ENCODE results near the gene SOX4.

DNA sequence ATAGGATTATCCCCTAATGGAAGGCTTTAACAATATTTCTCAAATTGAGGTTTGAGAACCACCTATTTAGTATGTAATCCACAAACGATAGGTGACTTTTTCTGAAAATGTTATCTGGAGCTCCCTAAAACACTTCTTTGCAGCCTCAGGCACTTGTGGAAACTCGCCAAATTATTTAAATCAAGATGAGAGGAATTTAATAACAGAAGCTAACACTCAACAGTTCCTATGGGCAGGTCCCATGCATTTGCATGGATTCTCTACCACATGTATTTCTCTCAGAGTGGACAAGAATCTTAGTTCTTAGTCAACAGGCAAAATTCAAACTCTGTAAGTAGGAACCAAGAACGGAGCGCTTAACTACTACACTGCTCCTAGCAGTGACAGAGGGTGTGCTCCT lies 20.7 kb downstream of the SOX4 start:
- TF ChIP-seq EZH2 (IDR thresholded peaks at IDR 0.05; ENCODE audit: low read depth, unreplicated experiment), result no peak
- TF ChIP-seq, protein P1, sequence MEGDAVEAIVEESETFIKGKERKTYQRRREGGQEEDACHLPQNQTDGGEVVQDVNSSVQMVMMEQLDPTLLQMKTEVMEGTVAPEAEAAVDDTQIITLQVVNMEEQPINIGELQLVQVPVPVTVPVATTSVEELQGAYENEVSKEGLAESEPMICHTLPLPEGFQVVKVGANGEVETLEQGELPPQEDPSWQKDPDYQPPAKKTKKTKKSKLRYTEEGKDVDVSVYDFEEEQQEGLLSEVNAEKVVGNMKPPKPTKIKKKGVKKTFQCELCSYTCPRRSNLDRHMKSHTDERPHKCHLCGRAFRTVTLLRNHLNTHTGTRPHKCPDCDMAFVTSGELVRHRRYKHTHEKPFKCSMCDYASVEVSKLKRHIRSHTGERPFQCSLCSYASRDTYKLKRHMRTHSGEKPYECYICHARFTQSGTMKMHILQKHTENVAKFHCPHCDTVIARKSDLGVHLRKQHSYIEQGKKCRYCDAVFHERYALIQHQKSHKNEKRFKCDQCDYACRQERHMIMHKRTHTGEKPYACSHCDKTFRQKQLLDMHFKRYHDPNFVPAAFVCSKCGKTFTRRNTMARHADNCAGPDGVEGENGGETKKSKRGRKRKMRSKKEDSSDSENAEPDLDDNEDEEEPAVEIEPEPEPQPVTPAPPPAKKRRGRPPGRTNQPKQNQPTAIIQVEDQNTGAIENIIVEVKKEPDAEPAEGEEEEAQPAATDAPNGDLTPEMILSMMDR (conservative IDR thresholded peaks at IDR 0.05; ENCODE audit: low read depth in 2 of 2), result no peak
- TF ChIP-seq, protein P2, sequence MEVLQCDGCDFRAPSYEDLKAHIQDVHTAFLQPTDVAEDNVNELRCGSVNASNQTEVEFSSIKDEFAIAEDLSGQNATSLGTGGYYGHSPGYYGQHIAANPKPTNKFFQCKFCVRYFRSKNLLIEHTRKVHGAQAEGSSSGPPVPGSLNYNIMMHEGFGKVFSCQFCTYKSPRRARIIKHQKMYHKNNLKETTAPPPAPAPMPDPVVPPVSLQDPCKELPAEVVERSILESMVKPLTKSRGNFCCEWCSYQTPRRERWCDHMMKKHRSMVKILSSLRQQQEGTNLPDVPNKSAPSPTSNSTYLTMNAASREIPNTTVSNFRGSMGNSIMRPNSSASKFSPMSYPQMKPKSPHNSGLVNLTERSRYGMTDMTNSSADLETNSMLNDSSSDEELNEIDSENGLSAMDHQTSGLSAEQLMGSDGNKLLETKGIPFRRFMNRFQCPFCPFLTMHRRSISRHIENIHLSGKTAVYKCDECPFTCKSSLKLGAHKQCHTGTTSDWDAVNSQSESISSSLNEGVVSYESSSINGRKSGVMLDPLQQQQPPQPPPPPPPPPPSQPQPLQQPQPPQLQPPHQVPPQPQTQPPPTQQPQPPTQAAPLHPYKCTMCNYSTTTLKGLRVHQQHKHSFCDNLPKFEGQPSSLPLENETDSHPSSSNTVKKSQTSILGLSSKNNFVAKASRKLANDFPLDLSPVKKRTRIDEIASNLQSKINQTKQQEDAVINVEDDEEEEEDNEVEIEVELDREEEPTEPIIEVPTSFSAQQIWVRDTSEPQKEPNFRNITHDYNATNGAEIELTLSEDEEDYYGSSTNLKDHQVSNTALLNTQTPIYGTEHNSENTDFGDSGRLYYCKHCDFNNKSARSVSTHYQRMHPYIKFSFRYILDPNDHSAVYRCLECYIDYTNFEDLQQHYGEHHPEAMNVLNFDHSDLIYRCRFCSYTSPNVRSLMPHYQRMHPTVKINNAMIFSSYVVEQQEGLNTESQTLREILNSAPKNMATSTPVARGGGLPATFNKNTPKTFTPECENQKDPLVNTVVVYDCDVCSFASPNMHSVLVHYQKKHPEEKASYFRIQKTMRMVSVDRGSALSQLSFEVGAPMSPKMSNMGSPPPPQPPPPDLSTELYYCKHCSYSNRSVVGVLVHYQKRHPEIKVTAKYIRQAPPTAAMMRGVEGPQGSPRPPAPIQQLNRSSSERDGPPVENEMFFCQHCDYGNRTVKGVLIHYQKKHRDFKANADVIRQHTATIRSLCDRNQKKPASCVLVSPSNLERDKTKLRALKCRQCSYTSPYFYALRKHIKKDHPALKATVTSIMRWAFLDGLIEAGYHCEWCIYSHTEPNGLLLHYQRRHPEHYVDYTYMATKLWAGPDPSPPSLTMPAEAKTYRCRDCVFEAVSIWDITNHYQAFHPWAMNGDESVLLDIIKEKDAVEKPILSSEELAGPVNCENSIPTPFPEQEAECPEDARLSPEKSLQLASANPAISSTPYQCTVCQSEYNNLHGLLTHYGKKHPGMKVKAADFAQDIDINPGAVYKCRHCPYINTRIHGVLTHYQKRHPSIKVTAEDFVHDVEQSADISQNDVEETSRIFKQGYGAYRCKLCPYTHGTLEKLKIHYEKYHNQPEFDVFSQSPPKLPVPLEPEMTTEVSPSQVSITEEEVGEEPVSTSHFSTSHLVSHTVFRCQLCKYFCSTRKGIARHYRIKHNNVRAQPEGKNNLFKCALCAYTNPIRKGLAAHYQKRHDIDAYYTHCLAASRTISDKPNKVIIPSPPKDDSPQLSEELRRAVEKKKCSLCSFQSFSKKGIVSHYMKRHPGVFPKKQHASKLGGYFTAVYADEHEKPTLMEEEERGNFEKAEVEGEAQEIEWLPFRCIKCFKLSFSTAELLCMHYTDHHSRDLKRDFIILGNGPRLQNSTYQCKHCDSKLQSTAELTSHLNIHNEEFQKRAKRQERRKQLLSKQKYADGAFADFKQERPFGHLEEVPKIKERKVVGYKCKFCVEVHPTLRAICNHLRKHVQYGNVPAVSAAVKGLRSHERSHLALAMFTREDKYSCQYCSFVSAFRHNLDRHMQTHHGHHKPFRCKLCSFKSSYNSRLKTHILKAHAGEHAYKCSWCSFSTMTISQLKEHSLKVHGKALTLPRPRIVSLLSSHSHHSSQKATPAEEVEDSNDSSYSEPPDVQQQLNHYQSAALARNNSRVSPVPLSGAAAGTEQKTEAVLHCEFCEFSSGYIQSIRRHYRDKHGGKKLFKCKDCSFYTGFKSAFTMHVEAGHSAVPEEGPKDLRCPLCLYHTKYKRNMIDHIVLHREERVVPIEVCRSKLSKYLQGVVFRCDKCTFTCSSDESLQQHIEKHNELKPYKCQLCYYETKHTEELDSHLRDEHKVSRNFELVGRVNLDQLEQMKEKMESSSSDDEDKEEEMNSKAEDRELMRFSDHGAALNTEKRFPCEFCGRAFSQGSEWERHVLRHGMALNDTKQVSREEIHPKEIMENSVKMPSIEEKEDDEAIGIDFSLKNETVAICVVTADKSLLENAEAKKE (CRISPR knock-in tag; IDR thresholded peaks at IDR 0.05), result no peak
- TF ChIP-seq EZH2phosphoT487 (IDR thresholded peaks at IDR 0.05; ENCODE audit: unreplicated experiment), result no peak
- TF ChIP-seq JUNB (IDR thresholded peaks at IDR 0.05; ENCODE audit: unreplicated experiment), result no peak

Measured in GM23338 (cell line).